Activated T-cell treated with anti-CD3 and anti-CD28 coated beads for 1 hour (primary cell): ENCODE results near the gene RECK.
A peak's percentile ranks its signal among the peaks of the same experiment; 100 is the strongest.
"Not testable (repeated sequence)": the region's sequence is repeated elsewhere in the genome, so short reads cannot be mapped to it uniquely, and the experiment has no call there.

Source experiments
- DNase-seq: peaks from one replicate; pipeline ENCODE4 v3.0.0-alpha.2; 2020; ENCODE audit warnings: low read depth

Gene RECK

GRCh38 chr9:36158122-36158521 is 121.4 kb downstream of the RECK start:
- no peak for DNase-seq

- DNase-seq, result no peak
Measured at GRCh38 chr9:36158917-36159316, 122.2 kb downstream of the RECK start.

- not testable (repeated sequence) for DNase-seq
Measured at GRCh38 chr9:36159509-36159908, 122.8 kb downstream of the RECK start.

GRCh38 chr9:36160126-36160525 is 123.4 kb downstream of the RECK start:
- not testable (repeated sequence) for DNase-seq

- no peak for DNase-seq
Measured at GRCh38 chr9:36161187-36161586, 124.5 kb downstream of the RECK start.

GRCh38 chr9:36162211-36162738 is 125.6 kb downstream of the RECK start:
- no peak for DNase-seq

GRCh38 chr9:36163049-36163785 is 126.5 kb downstream of the RECK start:
- no peak for DNase-seq

- no peak for DNase-seq
Measured at GRCh38 chr9:36163786-36164170, 127.1 kb downstream of the RECK start.

- DNase-seq, result no peak
Measured at GRCh38 chr9:36164372-36164771, 127.7 kb downstream of the RECK start.

- DNase-seq, result no peak
Measured at GRCh38 chr9:36164989-36165388, 128.3 kb downstream of the RECK start.

- no peak for DNase-seq
Measured at GRCh38 chr9:36165826-36166167, 129.1 kb downstream of the RECK start.

GRCh38 chr9:36166168-36166927 is 129.6 kb downstream of the RECK start:
- peak; percentile 72 for DNase-seq

- DNase-seq, result no peak
Measured at GRCh38 chr9:36169166-36169565, 132.5 kb downstream of the RECK start, which contains the start of gene CCIN. Gene CCIN, plus strand, starts transcription at chr9:36169388. Its CDS starts 115 bp downstream, at chr9:36169503.

GRCh38 chr9:36169708-36170107 is 133.0 kb downstream of the RECK start:
- no peak for DNase-seq

GRCh38 chr9:36170531-36170930 is 133.8 kb downstream of the RECK start:
- no peak for DNase-seq

GRCh38 chr9:36173861-36174260 is 137.1 kb downstream of the RECK start:
- no peak for DNase-seq
